Loucy (cell line): ENCODE results near the gene ZNF771.

ENCODE experiments used
- EZH2phosphoT487 ChIP-seq: fragments of 200-600 bp; IDR thresholded peaks from 2 replicates; pipeline ENCODE4 v1.6.1; 2018; ENCODE audit warnings: antibody characterized with exemption, mild to moderate bottlenecking, moderate library complexity, borderline replicate concordance
- TF ChIP-seq, protein P1 (sequence below): fragments of 200-600 bp; sonication (generic); conservative IDR thresholded peaks from 2 replicates; pipeline ENCODE4 v1.5.1; 2014; ENCODE audit warnings: mild to moderate bottlenecking, antibody characterized with exemption, low read length

- TF ChIP-seq, protein P1, sequence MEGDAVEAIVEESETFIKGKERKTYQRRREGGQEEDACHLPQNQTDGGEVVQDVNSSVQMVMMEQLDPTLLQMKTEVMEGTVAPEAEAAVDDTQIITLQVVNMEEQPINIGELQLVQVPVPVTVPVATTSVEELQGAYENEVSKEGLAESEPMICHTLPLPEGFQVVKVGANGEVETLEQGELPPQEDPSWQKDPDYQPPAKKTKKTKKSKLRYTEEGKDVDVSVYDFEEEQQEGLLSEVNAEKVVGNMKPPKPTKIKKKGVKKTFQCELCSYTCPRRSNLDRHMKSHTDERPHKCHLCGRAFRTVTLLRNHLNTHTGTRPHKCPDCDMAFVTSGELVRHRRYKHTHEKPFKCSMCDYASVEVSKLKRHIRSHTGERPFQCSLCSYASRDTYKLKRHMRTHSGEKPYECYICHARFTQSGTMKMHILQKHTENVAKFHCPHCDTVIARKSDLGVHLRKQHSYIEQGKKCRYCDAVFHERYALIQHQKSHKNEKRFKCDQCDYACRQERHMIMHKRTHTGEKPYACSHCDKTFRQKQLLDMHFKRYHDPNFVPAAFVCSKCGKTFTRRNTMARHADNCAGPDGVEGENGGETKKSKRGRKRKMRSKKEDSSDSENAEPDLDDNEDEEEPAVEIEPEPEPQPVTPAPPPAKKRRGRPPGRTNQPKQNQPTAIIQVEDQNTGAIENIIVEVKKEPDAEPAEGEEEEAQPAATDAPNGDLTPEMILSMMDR, result no peak
- no peak for TF ChIP-seq EZH2phosphoT487
Observed at GRCh38 chr16:30457743-30458560, 50.5 kb downstream of the ZNF771 start.
